Stimulated activated CD8-positive, alpha-beta memory T cell treated with anti-CD3 and anti-CD28 coated beads, Interleukin-7, amount 100 ng/mL, for 1 hour (primary cell): ENCODE measurements around the gene MET.
"Not testable (repeated sequence)": the region's sequence is repeated elsewhere in the genome, so short reads cannot be mapped to it uniquely, and the experiment has no call there.

Experiments used
- DNase-seq, 2 donors: peaks; one replicate each; pipeline ENCODE4 v3.0.0-alpha.2; 2020; ENCODE audit warnings: low read depth in 2 of 2

The MET gene

GRCh38 chr7:116671681-116672595 is at the start of gene MET:
TSS of gene MET (plus strand) at chr7:116672196. CDS start at chr7:116699085, 26,889 bp downstream.
- no peak for DNase-seq

GRCh38 chr7:116626886-116627285 is 45.1 kb upstream of the MET start:
- no peak for DNase-seq

- DNase-seq: no peak
Observed at GRCh38 chr7:116629051-116629463, 42.9 kb upstream of the MET start.

GRCh38 chr7:116630357-116630756 is 41.6 kb upstream of the MET start:
- DNase-seq: no peak

GRCh38 chr7:116630932-116631671 is 40.9 kb upstream of the MET start:
- no peak for DNase-seq

GRCh38 chr7:116631676-116632075 is 40.3 kb upstream of the MET start:
- no peak for DNase-seq

GRCh38 chr7:116632384-116632783 is 39.6 kb upstream of the MET start:
- no peak for DNase-seq

- no peak for DNase-seq
Observed at GRCh38 chr7:116633131-116633988, 38.6 kb upstream of the MET start.

GRCh38 chr7:116636997-116637396 is 35.0 kb upstream of the MET start:
- no peak for DNase-seq

GRCh38 chr7:116638592-116638991 is 33.4 kb upstream of the MET start:
- not testable (repeated sequence) for DNase-seq

- DNase-seq: no peak
Observed at GRCh38 chr7:116641551-116642153, 30.3 kb upstream of the MET start.

- DNase-seq: not testable (repeated sequence)
Observed at GRCh38 chr7:116643148-116643547, 28.8 kb upstream of the MET start.

- DNase-seq: no peak
Observed at GRCh38 chr7:116644628-116645027, 27.4 kb upstream of the MET start.

- DNase-seq: no peak
Observed at GRCh38 chr7:116647290-116647689, 24.7 kb upstream of the MET start.

- DNase-seq: no peak
Observed at GRCh38 chr7:116647861-116648260, 24.1 kb upstream of the MET start.

- DNase-seq: no peak
Observed at GRCh38 chr7:116650436-116650835, 21.6 kb upstream of the MET start.

- DNase-seq: no peak
Observed at GRCh38 chr7:116652793-116653192, 19.2 kb upstream of the MET start.

- DNase-seq: no peak
Observed at GRCh38 chr7:116653204-116653603, 18.8 kb upstream of the MET start.

GRCh38 chr7:116653646-116654045 is 18.4 kb upstream of the MET start:
- DNase-seq: no peak

- DNase-seq: not testable (repeated sequence)
Observed at GRCh38 chr7:116659248-116659647, 12.7 kb upstream of the MET start.

- no peak for DNase-seq
Observed at GRCh38 chr7:116661865-116662264, 10.1 kb upstream of the MET start.
